HEK293 (cell line): ENCODE results near the gene TBC1D8.

ENCODE experiments used
- MZF1 ChIP-seq: fragments of 450-650 bp; formaldehyde crosslinking; IDR thresholded peaks from 2 replicates; pipeline ENCODE4 v1.5.1; 2017; ENCODE audit warnings: missing biosample characterization, missing genetic modification characterization, borderline replicate concordance
- ZNF140 ChIP-seq: fragments of 450-650 bp; formaldehyde crosslinking; IDR thresholded peaks from 2 replicates; pipeline ENCODE4 v1.5.1; 2016; ENCODE audit warnings: missing biosample characterization, missing genetic modification characterization
- ZNF155 ChIP-seq: fragments of 450-650 bp; formaldehyde crosslinking; IDR thresholded peaks from 2 replicates; pipeline ENCODE4 v1.5.1; 2016; ENCODE audit warnings: missing biosample characterization, missing genetic modification characterization
- ZNF37A ChIP-seq: fragments of 450-650 bp; IDR thresholded peaks from 2 replicates; pipeline ENCODE4 v1.5.1; 2018; ENCODE audit warnings: missing biosample characterization, missing genetic modification characterization
- ZNF404 ChIP-seq: fragments of 450-650 bp; formaldehyde crosslinking; IDR thresholded peaks from 2 replicates; pipeline ENCODE4 v1.5.1; 2017; ENCODE audit warnings: missing biosample characterization, missing genetic modification characterization
- TF ChIP-seq, protein P1 (sequence below): fragments of 450-650 bp; formaldehyde crosslinking; IDR thresholded peaks from 2 replicates; pipeline ENCODE4 v1.5.1; 2016; ENCODE audit warnings: missing biosample characterization, missing genetic modification characterization, borderline replicate concordance
- TF ChIP-seq, protein P2 (sequence below): fragments of 450-650 bp; formaldehyde crosslinking; IDR thresholded peaks from 2 replicates; pipeline ENCODE4 v1.5.1; 2017; ENCODE audit warnings: missing biosample characterization, missing genetic modification characterization

DNA sequence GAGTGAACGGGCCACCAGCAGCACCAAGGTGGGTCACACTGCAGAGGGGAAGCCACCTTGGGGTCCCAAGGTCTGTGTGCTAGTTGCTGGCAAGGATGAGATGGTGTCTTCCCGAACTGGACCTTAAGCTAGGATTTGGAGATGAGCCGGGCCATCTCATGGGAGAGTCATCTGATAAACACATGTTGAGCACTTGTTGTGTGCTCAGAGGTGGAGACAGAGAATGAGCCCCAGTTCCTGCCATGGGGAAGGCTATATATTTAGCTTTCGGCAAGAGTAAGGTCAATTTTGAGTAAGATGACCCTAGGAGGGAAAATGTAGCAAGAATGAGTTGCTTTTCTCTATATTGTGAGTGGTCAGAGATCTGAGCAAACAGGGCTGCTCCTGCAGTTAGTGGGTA, 190.5 kb downstream of the TBC1D8 start:
- TF ChIP-seq ZNF37A (tag by site-specific recombination) (no peak), MZF1 (tag by site-specific recombination) (no peak), ZNF155 (tag by site-specific recombination) (no peak), ZNF140 (tag by site-specific recombination) (no peak), ZNF404 (no peak)
- TF ChIP-seq, protein P1, sequence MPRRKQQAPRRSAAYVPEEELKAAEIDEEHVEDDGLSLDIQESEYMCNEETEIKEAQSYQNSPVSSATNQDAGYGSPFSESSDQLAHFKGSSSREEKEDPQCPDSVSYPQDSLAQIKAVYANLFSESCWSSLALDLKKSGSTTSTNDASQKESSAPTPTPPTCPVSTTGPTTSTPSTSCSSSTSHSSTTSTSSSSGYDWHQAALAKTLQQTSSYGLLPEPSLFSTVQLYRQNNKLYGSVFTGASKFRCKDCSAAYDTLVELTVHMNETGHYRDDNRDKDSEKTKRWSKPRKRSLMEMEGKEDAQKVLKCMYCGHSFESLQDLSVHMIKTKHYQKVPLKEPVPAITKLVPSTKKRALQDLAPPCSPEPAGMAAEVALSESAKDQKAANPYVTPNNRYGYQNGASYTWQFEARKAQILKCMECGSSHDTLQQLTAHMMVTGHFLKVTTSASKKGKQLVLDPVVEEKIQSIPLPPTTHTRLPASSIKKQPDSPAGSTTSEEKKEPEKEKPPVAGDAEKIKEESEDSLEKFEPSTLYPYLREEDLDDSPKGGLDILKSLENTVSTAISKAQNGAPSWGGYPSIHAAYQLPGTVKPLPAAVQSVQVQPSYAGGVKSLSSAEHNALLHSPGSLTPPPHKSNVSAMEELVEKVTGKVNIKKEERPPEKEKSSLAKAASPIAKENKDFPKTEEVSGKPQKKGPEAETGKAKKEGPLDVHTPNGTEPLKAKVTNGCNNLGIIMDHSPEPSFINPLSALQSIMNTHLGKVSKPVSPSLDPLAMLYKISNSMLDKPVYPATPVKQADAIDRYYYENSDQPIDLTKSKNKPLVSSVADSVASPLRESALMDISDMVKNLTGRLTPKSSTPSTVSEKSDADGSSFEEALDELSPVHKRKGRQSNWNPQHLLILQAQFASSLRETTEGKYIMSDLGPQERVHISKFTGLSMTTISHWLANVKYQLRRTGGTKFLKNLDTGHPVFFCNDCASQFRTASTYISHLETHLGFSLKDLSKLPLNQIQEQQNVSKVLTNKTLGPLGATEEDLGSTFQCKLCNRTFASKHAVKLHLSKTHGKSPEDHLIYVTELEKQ (tag by site-specific recombination), result no peak
- TF ChIP-seq, protein P2, sequence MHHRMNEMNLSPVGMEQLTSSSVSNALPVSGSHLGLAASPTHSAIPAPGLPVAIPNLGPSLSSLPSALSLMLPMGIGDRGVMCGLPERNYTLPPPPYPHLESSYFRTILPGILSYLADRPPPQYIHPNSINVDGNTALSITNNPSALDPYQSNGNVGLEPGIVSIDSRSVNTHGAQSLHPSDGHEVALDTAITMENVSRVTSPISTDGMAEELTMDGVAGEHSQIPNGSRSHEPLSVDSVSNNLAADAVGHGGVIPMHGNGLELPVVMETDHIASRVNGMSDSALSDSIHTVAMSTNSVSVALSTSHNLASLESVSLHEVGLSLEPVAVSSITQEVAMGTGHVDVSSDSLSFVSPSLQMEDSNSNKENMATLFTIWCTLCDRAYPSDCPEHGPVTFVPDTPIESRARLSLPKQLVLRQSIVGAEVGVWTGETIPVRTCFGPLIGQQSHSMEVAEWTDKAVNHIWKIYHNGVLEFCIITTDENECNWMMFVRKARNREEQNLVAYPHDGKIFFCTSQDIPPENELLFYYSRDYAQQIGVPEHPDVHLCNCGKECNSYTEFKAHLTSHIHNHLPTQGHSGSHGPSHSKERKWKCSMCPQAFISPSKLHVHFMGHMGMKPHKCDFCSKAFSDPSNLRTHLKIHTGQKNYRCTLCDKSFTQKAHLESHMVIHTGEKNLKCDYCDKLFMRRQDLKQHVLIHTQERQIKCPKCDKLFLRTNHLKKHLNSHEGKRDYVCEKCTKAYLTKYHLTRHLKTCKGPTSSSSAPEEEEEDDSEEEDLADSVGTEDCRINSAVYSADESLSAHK, result no peak
